ENCODE results near the gene ZBTB20. TPM values are rescaled to one million over a fixed set of nuclear protein-coding genes. Genes with fewer than 3 reads are reported as not detected.
A peak's percentile ranks its signal among the peaks of the same experiment; 100 is the strongest.

The ZBTB20 gene
- total RNA-seq, 5 donors from 2014 or later (not counting 1 experiment from before 2014, with no cell fraction given): 43.1 to 80.7 (median 48.4) TPM

GRCh38 chr3:114420072-114420471, 727.0 kb downstream of the ZBTB20 start:
- H3K9me3 Mint-ChIP-seq: no peaks in the 10 kb centered on the region
- DNase-seq (no peak), ATAC-seq (replicated peaks in 1 of 4) (no peak)
- POLR2A ChIA-PET: no interaction called here
- Histone ChIP-seq H3K27ac (ENCODE audit: low read length) (no peak overlapping the region), H3K9me3 (no peaks in the 10 kb centered on the region), H3K4me3 (ENCODE audit: control insufficient read depth in 1 of 2, extremely low read depth in 1 of 2, low read length in 1 of 2) (no peak overlapping the region), H3K4me1 (ENCODE audit: control insufficient read depth in 1 of 2, extremely low read depth in 1 of 2, insufficient read depth in 2 of 2, low read length in 2 of 2) (no peaks in the 10 kb centered on the region), H3K27me3 (replicated peaks in 1 of 2; ENCODE audit: control insufficient read depth in 2 of 2, extremely low read depth in 1 of 2, insufficient read depth in 2 of 2, low read length in 1 of 2) (no peaks in the 10 kb centered on the region), H3K36me3 (ENCODE audit: control insufficient read depth in 2 of 2, extremely low read depth in 1 of 2, insufficient read depth in 1 of 2, low read length in 1 of 2) (no peaks in the 10 kb centered on the region)
- 100% methylated on average over 1 of the region's 3 CpGs for WGBS (ENCODE audit: insufficient coverage)
- H3K27ac Mint-ChIP-seq: no peak overlapping the region
- no peaks in the 10 kb centered on the region for H3K27me3 Mint-ChIP-seq
- no peaks in the 10 kb centered on the region for H3K36me3 Mint-ChIP-seq
- H3K4me1 Mint-ChIP-seq: peaks cover 6 to 7% (median 6%) of the 10 kb centered on the region in 3 donors
- CTCF ChIA-PET: interaction anchor here (0.6 to 4.1 kb wide), 8 partner anchors 11 to 746 kb away, joined by 3 to 51 read pairs (median 4); no protein-coding TSS in a partner anchor
- no peak overlapping the region for H3K4me3 Mint-ChIP-seq

GRCh38 chr3:114418724-114419543, 728.2 kb downstream of the ZBTB20 start:
- ChIA-PET POLR2A (interaction anchor here (0.5 to 0.7 kb wide), 3 partner anchors 206 to 475 kb away, joined by 3 read pairs; no protein-coding TSS in a partner anchor), CTCF (interaction anchor here (0.6 to 4.1 kb wide), 41 partner anchors 9 to 1113 kb away, joined by 3 to 51 read pairs (median 4); no protein-coding TSS in a partner anchor)
- H3K36me3 Mint-ChIP-seq: no peaks in the 10 kb centered on the region
- no peak overlapping the region for H3K4me3 Mint-ChIP-seq
- Histone ChIP-seq H3K9me3 (no peaks in the 10 kb centered on the region), H3K4me3 (ENCODE audit: control insufficient read depth in 1 of 2, extremely low read depth in 1 of 2, low read length in 1 of 2) (no peak overlapping the region), H3K27me3 (replicated peaks in 1 of 2; ENCODE audit: control insufficient read depth in 2 of 2, extremely low read depth in 1 of 2, insufficient read depth in 2 of 2, low read length in 1 of 2) (no peaks in the 10 kb centered on the region), H3K36me3 (ENCODE audit: control insufficient read depth in 2 of 2, extremely low read depth in 1 of 2, insufficient read depth in 1 of 2, low read length in 1 of 2) (no peaks in the 10 kb centered on the region), H3K4me1 (ENCODE audit: control insufficient read depth in 1 of 2, extremely low read depth in 1 of 2, insufficient read depth in 2 of 2, low read length in 2 of 2) (no peaks in the 10 kb centered on the region), H3K27ac (ENCODE audit: low read length) (no peak overlapping the region)
- no peaks in the 10 kb centered on the region for H3K27me3 Mint-ChIP-seq
- peak; percentile 82 to 88 (median 83) for ATAC-seq (replicated peaks in 1 of 4)
- no peaks in the 10 kb centered on the region for H3K9me3 Mint-ChIP-seq
- peaks cover 6 to 11% (median 10%) of the 10 kb centered on the region in 3 donors for H3K4me1 Mint-ChIP-seq
- 47% methylated on average over 4 of the region's 8 CpGs for WGBS (ENCODE audit: insufficient coverage)
- peak in 5 of 35 experiments; percentile 1 to 80 (median 9) for DNase-seq
- H3K27ac Mint-ChIP-seq: no peak overlapping the region

GRCh38 chr3:114418107-114418506, 729.0 kb downstream of the ZBTB20 start:
- H3K4me3 ChIP-seq (ENCODE audit: control insufficient read depth in 1 of 2, extremely low read depth in 1 of 2, low read length in 1 of 2): no peak overlapping the region
- no peak overlapping the region for H3K27ac ChIP-seq (ENCODE audit: low read length)
- no peaks in the 10 kb centered on the region for H3K27me3 Mint-ChIP-seq
- DNase-seq (no peak), ATAC-seq (replicated peaks in 1 of 4) (no peak)
- no peak overlapping the region for H3K27ac Mint-ChIP-seq
- no peaks in the 10 kb centered on the region for H3K4me1 ChIP-seq (ENCODE audit: control insufficient read depth in 1 of 2, extremely low read depth in 1 of 2, insufficient read depth in 2 of 2, low read length in 2 of 2)
- POLR2A ChIA-PET: interaction anchor here in 1 of 2 donors (0.7 kb wide), 1 partner anchor 474 kb away, joined by 3 read pairs; no protein-coding TSS in a partner anchor
- CTCF ChIA-PET: interaction anchor here (0.7 to 4.1 kb wide), 35 partner anchors 9 to 1114 kb away, joined by 3 to 51 read pairs (median 4); no protein-coding TSS in a partner anchor
- H3K36me3 Mint-ChIP-seq: no peaks in the 10 kb centered on the region
- no peaks in the 10 kb centered on the region for H3K9me3 Mint-ChIP-seq
- no peaks in the 10 kb centered on the region for H3K36me3 ChIP-seq (ENCODE audit: control insufficient read depth in 2 of 2, extremely low read depth in 1 of 2, insufficient read depth in 1 of 2, low read length in 1 of 2)
- no peaks in the 10 kb centered on the region for H3K9me3 ChIP-seq
- peaks cover 6 to 13% (median 11%) of the 10 kb centered on the region in 3 donors for H3K4me1 Mint-ChIP-seq
- H3K4me3 Mint-ChIP-seq: no peak overlapping the region
- no peaks in the 10 kb centered on the region for H3K27me3 ChIP-seq (replicated peaks in 1 of 2; ENCODE audit: control insufficient read depth in 2 of 2, extremely low read depth in 1 of 2, insufficient read depth in 2 of 2, low read length in 1 of 2)

- Mint-ChIP-seq H3K36me3 (no peaks in the 10 kb centered on the region), H3K4me1 (peaks cover 8 to 15% (median 11%) of the 10 kb centered on the region in 3 donors), H3K27me3 (no peaks in the 10 kb centered on the region), H3K27ac (no peak overlapping the region), H3K9me3 (no peaks in the 10 kb centered on the region), H3K4me3 (no peak overlapping the region)
- Histone ChIP-seq H3K27ac (ENCODE audit: low read length) (no peak overlapping the region), H3K27me3 (replicated peaks in 1 of 2; ENCODE audit: control insufficient read depth in 2 of 2, extremely low read depth in 1 of 2, insufficient read depth in 2 of 2, low read length in 1 of 2) (no peaks in the 10 kb centered on the region), H3K4me1 (ENCODE audit: control insufficient read depth in 1 of 2, extremely low read depth in 1 of 2, insufficient read depth in 2 of 2, low read length in 2 of 2) (no peaks in the 10 kb centered on the region), H3K4me3 (ENCODE audit: control insufficient read depth in 1 of 2, extremely low read depth in 1 of 2, low read length in 1 of 2) (no peak overlapping the region), H3K9me3 (no peaks in the 10 kb centered on the region), H3K36me3 (ENCODE audit: control insufficient read depth in 2 of 2, extremely low read depth in 1 of 2, insufficient read depth in 1 of 2, low read length in 1 of 2) (no peaks in the 10 kb centered on the region)
- ATAC-seq (replicated peaks in 1 of 4) (no peak), DNase-seq (no peak)
- WGBS (ENCODE audit: insufficient coverage): no CpG with 5 or more reads among the region's 3 CpGs
- POLR2A ChIA-PET: no interaction called here
- CTCF ChIA-PET: interaction anchor here (1.0 to 2.1 kb wide), 12 partner anchors 8 to 266 kb away, joined by 3 to 20 read pairs (median 8); no protein-coding TSS in a partner anchor
These were observed 729.4 kb downstream of the ZBTB20 start for GRCh38 chr3:114417675-114418074.

- peaks cover 9 to 17% (median 11%) of the 10 kb centered on the region in 3 donors for H3K4me1 Mint-ChIP-seq
- H3K4me3 Mint-ChIP-seq: no peak overlapping the region
- no CpG with 5 or more reads among the region's 5 CpGs for WGBS (ENCODE audit: insufficient coverage)
- H3K36me3 ChIP-seq (ENCODE audit: control insufficient read depth in 2 of 2, extremely low read depth in 1 of 2, insufficient read depth in 1 of 2, low read length in 1 of 2): no peaks in the 10 kb centered on the region
- peaks cover 0 to 2% of the 10 kb centered on the region in 2 experiments for H3K4me1 ChIP-seq (ENCODE audit: control insufficient read depth in 1 of 2, extremely low read depth in 1 of 2, insufficient read depth in 2 of 2, low read length in 2 of 2)
- DNase-seq: no peak
- no peaks in the 10 kb centered on the region for H3K27me3 ChIP-seq (replicated peaks in 1 of 2; ENCODE audit: control insufficient read depth in 2 of 2, extremely low read depth in 1 of 2, insufficient read depth in 2 of 2, low read length in 1 of 2)
- no peaks in the 10 kb centered on the region for H3K9me3 ChIP-seq
- no peak overlapping the region for H3K27ac ChIP-seq (ENCODE audit: low read length)
- no peaks in the 10 kb centered on the region for H3K36me3 Mint-ChIP-seq
- CTCF ChIA-PET: interaction anchor here in 1 of 2 donors (1.8 kb wide), 1 partner anchor 15 kb away, joined by 8 read pairs; no protein-coding TSS in a partner anchor
- no peaks in the 10 kb centered on the region for H3K27me3 Mint-ChIP-seq
- H3K27ac Mint-ChIP-seq: no peak overlapping the region
- ATAC-seq (replicated peaks in 1 of 4): no peak
- POLR2A ChIA-PET: no interaction called here
- H3K4me3 ChIP-seq (ENCODE audit: control insufficient read depth in 1 of 2, extremely low read depth in 1 of 2, low read length in 1 of 2): no peak overlapping the region
- no peaks in the 10 kb centered on the region for H3K9me3 Mint-ChIP-seq
These were observed 729.8 kb downstream of the ZBTB20 start for GRCh38 chr3:114417265-114417664.

GRCh38 chr3:114411811-114412803, 735.0 kb downstream of the ZBTB20 start:
- no peak overlapping the region for H3K4me3 ChIP-seq (ENCODE audit: control insufficient read depth in 1 of 2, extremely low read depth in 1 of 2, low read length in 1 of 2)
- H3K4me3 Mint-ChIP-seq: no peak overlapping the region
- ChIA-PET CTCF (interaction anchor here in 1 of 2 donors (2.9 kb wide), 1 partner anchor 27 kb away, joined by 11 read pairs; no protein-coding TSS in a partner anchor), POLR2A (no interaction called here)
- no peak for DNase-seq
- H3K27ac ChIP-seq (ENCODE audit: low read length): no peak overlapping the region
- no peak overlapping the region for H3K27ac Mint-ChIP-seq
- no peaks in the 10 kb centered on the region for H3K36me3 ChIP-seq (ENCODE audit: control insufficient read depth in 2 of 2, extremely low read depth in 1 of 2, insufficient read depth in 1 of 2, low read length in 1 of 2)
- ATAC-seq (replicated peaks in 1 of 4): no peak
- H3K9me3 ChIP-seq: no peaks in the 10 kb centered on the region
- no peaks in the 10 kb centered on the region for H3K36me3 Mint-ChIP-seq
- H3K27me3 Mint-ChIP-seq: no peaks in the 10 kb centered on the region
- WGBS (ENCODE audit: insufficient coverage): 59% methylated on average over 8 of the region's 9 CpGs
- no peaks in the 10 kb centered on the region for H3K9me3 Mint-ChIP-seq
- peaks cover 0 to 2% of the 10 kb centered on the region in 2 experiments for H3K4me1 ChIP-seq (ENCODE audit: control insufficient read depth in 1 of 2, extremely low read depth in 1 of 2, insufficient read depth in 2 of 2, low read length in 2 of 2)
- no peaks in the 10 kb centered on the region for H3K27me3 ChIP-seq (replicated peaks in 1 of 2; ENCODE audit: control insufficient read depth in 2 of 2, extremely low read depth in 1 of 2, insufficient read depth in 2 of 2, low read length in 1 of 2)
- peaks cover 3 to 27% (median 9%) of the 10 kb centered on the region in 3 donors for H3K4me1 Mint-ChIP-seq

Measured in T-cell (primary cell).